NCI-H2227 (cell line): Measurements from ENCODE around the gene PHLDA3.
A peak's percentile ranks its signal among the peaks of the same experiment; 100 is the strongest.

ENCODE experiments used
- DNase-seq: peaks from one replicate; lab custom pipeline; 2025; ENCODE audit not compliant: unreplicated experiment; lab: John Stamatoyannopoulos, UW

The PHLDA3 gene

GRCh38 chr1:201468844-201469644 is at the start of gene PHLDA3:
PHLDA3 (minus strand) TSS chr1:201469188; CDS start chr1:201468786, 402 bp downstream.
- peak; percentile 88 for DNase-seq

DNA sequence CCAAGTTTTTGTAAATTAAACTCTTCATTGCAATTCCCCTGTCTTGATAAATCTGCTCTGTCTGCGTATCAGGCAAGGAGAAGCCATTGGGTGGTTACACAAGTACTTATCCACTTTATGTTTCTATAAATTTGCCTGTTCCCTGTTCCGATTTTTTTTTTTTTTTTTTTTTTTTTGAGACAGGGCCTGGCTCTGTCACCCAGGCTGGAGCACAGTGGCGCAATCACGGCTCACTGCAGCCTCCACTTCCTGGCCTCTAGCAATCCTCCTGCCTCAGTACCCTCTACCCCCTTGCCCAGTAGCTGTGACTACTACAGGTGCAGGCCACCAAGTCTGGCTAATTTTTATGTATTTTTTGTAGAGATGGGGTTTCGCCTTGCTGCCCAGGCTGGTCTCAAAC is 49.1 kb upstream of the PHLDA3 start:
- no peak for DNase-seq

DNA sequence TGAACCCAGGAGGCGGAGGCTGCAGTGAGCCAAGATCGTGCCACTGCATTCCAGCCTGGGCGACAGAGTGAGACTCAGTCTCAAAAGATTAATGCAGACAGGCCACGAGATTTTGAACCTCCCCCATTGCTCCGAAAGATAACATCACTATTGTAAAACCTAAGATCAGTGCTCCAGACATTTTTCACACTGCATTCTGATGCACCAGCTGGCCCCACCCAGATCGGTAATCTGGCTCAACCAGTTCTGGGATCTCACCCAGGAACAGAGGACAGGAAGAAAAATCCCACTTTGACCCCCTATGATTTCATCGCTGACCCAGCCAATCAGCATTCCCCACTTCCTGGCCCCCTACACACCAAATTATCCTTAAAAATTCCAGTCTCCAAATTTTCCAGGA is 48.6 kb upstream of the PHLDA3 start:
- DNase-seq = no peak

DNA sequence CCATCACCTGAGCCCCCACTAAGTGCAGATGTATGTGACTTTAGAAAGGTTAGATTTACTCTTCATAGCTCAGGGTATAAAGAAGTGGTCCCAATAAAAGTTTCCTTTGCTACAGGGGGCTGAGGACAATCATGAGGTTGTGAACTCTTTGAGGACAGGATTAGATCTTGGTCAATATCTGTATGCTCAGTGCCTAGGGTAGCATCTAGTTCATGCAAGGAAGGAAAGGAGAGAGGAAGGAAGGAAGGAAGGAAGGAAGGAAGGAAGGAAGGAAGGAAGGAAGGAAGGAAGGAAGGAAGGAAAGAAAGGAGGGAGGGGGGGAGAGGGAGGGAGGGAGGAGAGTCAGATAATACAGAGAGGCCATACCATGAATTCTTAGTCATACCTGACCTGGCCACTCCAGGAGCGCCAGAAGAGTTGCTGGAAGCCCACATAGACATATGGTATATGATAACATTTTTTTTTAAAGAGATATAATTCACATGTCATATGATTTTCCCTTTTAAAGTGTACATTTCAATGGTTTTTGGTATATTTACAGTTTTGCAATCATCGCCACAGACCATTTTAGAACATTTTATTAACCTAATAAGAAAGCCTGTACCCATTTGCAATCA is 47.6 kb upstream of the PHLDA3 start:
- no peak for DNase-seq

GRCh38 chr1:201515895-201516294 is 46.9 kb upstream of the PHLDA3 start:
- no peak for DNase-seq

DNA sequence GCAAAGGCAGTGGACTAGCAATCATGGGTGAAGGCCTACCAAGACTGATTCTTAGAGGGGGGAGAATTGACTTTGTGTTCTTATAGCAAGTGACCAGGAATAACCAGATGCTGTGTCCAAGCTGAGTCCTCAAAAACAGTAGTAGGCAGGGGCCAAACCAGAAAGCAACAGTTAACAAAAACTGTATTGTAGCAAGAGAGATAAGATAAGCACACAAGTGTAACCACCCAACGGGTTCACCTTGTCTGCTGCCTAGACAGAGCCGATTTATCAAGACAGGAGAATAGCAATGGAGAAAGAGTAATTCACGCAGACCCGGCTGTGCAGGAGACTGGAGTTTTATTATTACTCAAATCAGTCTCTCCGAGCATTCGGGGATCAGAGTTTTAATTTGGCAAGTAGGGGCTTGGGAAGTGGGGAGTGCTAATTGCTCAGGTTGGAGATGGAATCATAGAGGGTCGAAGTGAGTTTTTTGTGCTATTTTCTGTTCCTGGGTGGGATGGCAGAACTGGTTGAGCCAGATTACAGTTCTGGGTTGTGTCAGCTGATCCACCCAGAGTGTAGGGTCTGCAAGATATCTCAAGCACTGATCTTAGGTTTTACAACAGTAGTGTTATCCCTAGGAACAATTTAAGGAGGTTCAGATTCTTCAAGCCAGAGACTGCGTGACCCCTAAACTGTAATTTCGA is 46.2 kb upstream of the PHLDA3 start:
- no peak for DNase-seq

GRCh38 chr1:201514466-201514865 is 45.5 kb upstream of the PHLDA3 start:
- no peak for DNase-seq

GRCh38 chr1:201513498-201514243 is 44.7 kb upstream of the PHLDA3 start:
- DNase-seq = no peak

DNA sequence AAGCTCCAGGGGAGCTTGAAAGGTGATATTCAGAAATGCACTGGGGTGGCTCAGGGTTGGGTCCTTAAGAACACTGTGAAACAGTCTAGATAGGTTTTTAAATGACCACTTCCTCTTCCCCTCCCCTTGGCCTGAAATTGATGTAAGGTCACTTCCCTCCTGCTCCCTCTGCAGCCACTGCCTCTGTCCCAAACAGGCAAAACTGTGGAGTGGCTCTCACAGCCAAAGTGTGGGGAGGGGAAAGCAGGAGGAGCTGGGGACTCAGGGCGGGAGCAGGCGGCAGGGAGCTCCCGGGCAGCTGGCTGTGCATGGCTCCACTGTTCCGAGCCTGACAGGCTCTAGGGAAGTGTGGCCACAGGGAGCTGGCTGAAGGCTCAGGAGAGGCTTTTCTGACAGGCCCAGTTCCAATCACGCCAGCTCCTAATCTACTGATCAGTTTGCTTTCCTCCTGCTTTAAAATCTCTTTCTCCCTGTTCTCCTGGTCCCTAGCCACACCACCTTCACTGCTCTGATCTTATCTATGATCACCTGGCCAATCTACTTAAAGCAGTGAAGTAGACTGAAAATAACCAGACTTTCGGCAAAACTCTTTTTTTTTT is 43.1 kb upstream of the PHLDA3 start:
- DNase-seq = peak; percentile 13

DNA sequence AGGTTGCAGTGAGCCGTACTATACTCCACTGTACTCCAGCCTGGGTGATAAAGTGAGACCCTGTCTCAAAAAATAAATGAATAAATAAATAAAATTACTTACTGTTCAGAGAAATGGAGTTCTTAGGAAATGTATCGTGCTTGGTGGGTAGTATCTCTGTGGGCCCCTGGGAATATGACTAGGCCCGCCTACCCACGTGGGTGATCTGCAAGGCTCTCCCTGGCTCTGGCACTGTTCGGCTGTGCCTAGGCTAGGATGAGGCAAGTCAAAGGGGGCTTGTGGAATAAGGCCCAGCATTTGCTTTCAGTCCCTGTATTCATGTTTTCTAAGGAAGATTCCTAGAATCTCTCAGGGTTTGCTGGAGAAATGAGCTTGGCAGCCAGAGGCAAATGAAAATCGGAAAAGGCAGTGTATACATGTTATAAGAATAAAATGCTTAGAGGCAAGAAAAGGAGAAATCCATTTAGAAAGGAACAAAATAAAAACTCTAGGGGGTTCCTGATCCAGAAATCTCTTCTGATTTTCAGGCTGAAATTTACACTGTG is 42.5 kb upstream of the PHLDA3 start:
- DNase-seq = no peak

GRCh38 chr1:201510734-201511133 is 41.7 kb upstream of the PHLDA3 start:
- DNase-seq = no peak

GRCh38 chr1:201509601-201510374 is 40.8 kb upstream of the PHLDA3 start:
- DNase-seq = no peak

DNA sequence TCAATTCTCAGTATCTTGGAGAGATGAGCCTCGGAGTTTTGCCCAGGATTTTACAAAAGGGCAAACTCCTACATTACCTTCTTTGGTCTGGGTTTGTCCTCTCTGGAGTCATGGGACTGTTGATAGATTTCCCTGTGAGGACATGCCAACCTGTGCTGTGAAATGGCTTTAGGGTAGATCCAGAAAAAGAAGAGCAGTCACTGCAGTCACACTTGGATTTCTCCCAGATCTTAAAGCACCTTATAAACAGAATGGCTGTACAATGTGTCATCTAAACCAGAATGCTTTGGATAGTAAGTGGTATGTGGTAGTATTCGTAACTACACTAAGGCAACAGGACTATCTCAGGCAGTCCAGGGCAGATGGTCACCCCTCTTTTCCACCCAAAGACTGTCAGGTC is 39.8 kb upstream of the PHLDA3 start:
- DNase-seq = no peak

DNA sequence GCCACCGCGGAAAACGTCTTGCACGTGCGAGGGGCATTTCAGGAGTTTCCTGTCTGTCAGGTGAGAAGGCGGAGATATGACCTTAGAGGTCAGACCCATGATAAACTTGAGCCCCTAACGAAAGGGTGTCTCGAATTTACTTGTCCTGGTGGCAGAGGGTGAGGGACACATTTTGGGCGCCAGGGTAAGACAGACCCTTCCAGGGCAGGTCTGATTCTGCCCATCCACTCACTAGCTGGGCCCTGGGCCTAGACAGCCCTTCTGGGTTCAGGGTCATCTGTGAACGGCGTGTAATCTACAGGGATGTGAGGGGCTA is 38.3 kb upstream of the PHLDA3 start:
- no peak for DNase-seq

GRCh38 chr1:201506557-201507359 is 37.8 kb upstream of the PHLDA3 start, which contains the start of gene CSRP1:
CSRP1 (minus strand) TSS chr1:201507123; CDS start chr1:201496303, 10,820 bp downstream.
- peak; percentile 87 for DNase-seq

- DNase-seq = no peak
Measured at GRCh38 chr1:201506092-201506491, 37.1 kb upstream of the PHLDA3 start.

GRCh38 chr1:201505503-201505890 is 36.5 kb upstream of the PHLDA3 start:
- DNase-seq = no peak

DNA sequence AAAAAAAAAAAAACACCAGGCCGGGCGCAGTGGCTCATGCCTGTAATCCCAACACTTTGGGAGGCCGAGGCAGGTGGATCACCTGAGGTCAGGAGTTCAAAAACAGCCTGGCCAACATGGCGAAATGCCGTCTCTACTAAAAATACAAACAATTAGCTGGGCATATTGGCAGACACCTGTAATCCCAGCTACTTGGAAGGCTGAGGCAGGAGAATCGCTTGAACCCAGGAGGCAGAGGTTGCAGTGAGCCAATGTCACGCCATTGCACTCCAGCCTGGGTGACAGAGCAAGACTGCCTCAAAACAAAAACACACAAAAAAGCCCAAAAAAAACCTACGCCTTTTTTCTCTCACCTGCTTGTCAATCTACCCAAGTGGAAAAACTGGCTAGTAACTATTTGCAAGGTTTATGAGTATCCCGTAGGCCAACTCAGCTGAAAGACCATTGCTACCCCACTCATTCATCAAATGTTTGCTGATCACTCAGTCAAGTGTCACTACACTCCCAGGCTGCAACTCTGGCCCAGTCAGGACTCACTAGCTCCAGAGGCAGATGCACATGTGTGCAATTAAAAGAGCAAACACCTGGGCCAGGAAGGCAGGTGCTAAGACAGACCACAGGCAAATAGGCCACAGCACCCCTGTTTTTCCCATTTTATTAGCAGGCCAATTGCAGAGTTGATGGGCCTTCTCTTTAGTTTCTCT is 36.0 kb upstream of the PHLDA3 start:
- no peak for DNase-seq
